Measurements from ENCODE around the gene VPS37C. TPM values are rescaled to one million over a fixed set of nuclear protein-coding genes. Genes with fewer than 3 reads are reported as not detected.
A peak's percentile ranks its signal among the peaks of the same experiment; 100 is the strongest.

Gene VPS37C
- total RNA-seq, 4 donors from 2014 or later = 11.8 to 22.2 (median 13.6) TPM

- H3K4me3 ChIP-seq = no peak overlapping the region
- 93 to 94% methylated on average over 7 of the region's 7 CpGs for WGBS, 2 donors
- no peak overlapping the region for H3K27ac ChIP-seq
- no peak for DNase-seq (ENCODE audit: low spot score in 2 of 2)
- peaks cover 0 to 63% (median 0%) of the 10 kb centered on the region in 3 donors for H3K36me3 ChIP-seq
- no peak for TF ChIP-seq EP300 (IDR thresholded peaks at IDR 0.05)
- peaks cover 0 to 12% (median 7%) of the 10 kb centered on the region in 4 donors for H3K4me1 ChIP-seq
- no peaks in the 10 kb centered on the region for H3K27me3 ChIP-seq
- no peaks in the 10 kb centered on the region for H3K9me3 ChIP-seq
Measured at GRCh38 chr11:61133145-61133544, 28.1 kb downstream of the VPS37C start.

GRCh38 chr11:61132646-61133045 lies 28.6 kb downstream of the VPS37C start:
- TF ChIP-seq CTCF (IDR thresholded peaks at IDR 0.05) (no peak), POLR2A (IDR thresholded peaks at IDR 0.05) (no peak), EP300 (IDR thresholded peaks at IDR 0.05) (no peak)

GRCh38 chr11:61131998-61132555 lies 29.1 kb downstream of the VPS37C start:
- Histone ChIP-seq H3K9me3 (no peaks in the 10 kb centered on the region), H3K36me3 (peaks cover 0 to 56% (median 0%) of the 10 kb centered on the region in 3 donors), H3K4me3 (no peak overlapping the region), H3K27ac (no peak overlapping the region), H3K4me1 (peaks cover 0 to 12% (median 7%) of the 10 kb centered on the region in 4 donors), H3K27me3 (no peaks in the 10 kb centered on the region)
- DNase-seq (ENCODE audit: low spot score in 2 of 2) = no peak
- 89 to 94% methylated on average over 19 of the region's 19 CpGs for WGBS, 2 donors
- no peak for TF ChIP-seq POLR2A (IDR thresholded peaks at IDR 0.05)
- no peak for TF ChIP-seq EP300 (IDR thresholded peaks at IDR 0.05)
- no peak for TF ChIP-seq CTCF (IDR thresholded peaks at IDR 0.05)

More at GRCh38 chr11:61132646-61133045, 28.6 kb downstream of the VPS37C start:
- DNase-seq (ENCODE audit: low spot score in 2 of 2) = no peak
- Histone ChIP-seq H3K4me3 (no peak overlapping the region), H3K27me3 (no peaks in the 10 kb centered on the region), H3K4me1 (peaks cover 0 to 12% (median 7%) of the 10 kb centered on the region in 4 donors), H3K9me3 (no peaks in the 10 kb centered on the region), H3K36me3 (peaks cover 0 to 62% (median 0%) of the 10 kb centered on the region in 3 donors), H3K27ac (no peak overlapping the region)
- 89 to 95% methylated on average over 5 of the region's 5 CpGs for WGBS, 2 donors

GRCh38 chr11:61131586-61131985 lies 29.6 kb downstream of the VPS37C start:
- 55 to 76% methylated on average over 14 of the region's 14 CpGs for WGBS, 2 donors
- Histone ChIP-seq H3K4me1 (peaks cover 0 to 16% (median 7%) of the 10 kb centered on the region in 4 donors), H3K36me3 (peaks cover 0 to 52% (median 0%) of the 10 kb centered on the region in 3 donors), H3K4me3 (no peak overlapping the region), H3K27ac (no peak overlapping the region), H3K9me3 (no peaks in the 10 kb centered on the region), H3K27me3 (no peaks in the 10 kb centered on the region)
- DNase-seq (ENCODE audit: low spot score in 2 of 2) = no peak
- no peak for TF ChIP-seq POLR2A (IDR thresholded peaks at IDR 0.05)
- no peak for TF ChIP-seq CTCF (IDR thresholded peaks at IDR 0.05)
- TF ChIP-seq EP300 (IDR thresholded peaks at IDR 0.05) = no peak

GRCh38 chr11:61131186-61131585 lies 30.0 kb downstream of the VPS37C start:
- H3K27me3 ChIP-seq = no peaks in the 10 kb centered on the region
- DNase-seq (ENCODE audit: low spot score in 2 of 2) = no peak
- WGBS, 2 donors = 87 to 95% methylated on average over 8 of the region's 8 CpGs
- peaks cover 0 to 52% (median 0%) of the 10 kb centered on the region in 3 donors for H3K36me3 ChIP-seq
- no peak overlapping the region for H3K4me3 ChIP-seq
- no peak for TF ChIP-seq EP300 (IDR thresholded peaks at IDR 0.05)
- H3K9me3 ChIP-seq = no peaks in the 10 kb centered on the region
- peaks cover 0 to 20% (median 7%) of the 10 kb centered on the region in 4 donors for H3K4me1 ChIP-seq
- no peak overlapping the region for H3K27ac ChIP-seq

GRCh38 chr11:61129639-61130523 lies 31.3 kb downstream of the VPS37C start:
- Histone ChIP-seq H3K4me1 (peaks cover 0 to 30% (median 7%) of the 10 kb centered on the region in 4 donors), H3K27me3 (no peaks in the 10 kb centered on the region), H3K9me3 (no peaks in the 10 kb centered on the region), H3K36me3 (peaks cover 0 to 48% (median 0%) of the 10 kb centered on the region in 3 donors), H3K4me3 (peak overlapping the region in 2 of 4 donors; percentile 11 to 24), H3K27ac (peak overlapping the region; percentile 11 to 62 (median 52))
- peak; percentile 73 to 81 for DNase-seq (ENCODE audit: low spot score in 2 of 2)
- WGBS, 2 donors = 19 to 28% methylated on average over 25 to 33 of the region's 33 CpGs
- TF ChIP-seq POLR2A (IDR thresholded peaks at IDR 0.05) (no peak), CTCF (IDR thresholded peaks at IDR 0.05) (peak; percentile 94 to 99 (median 99)), EP300 (IDR thresholded peaks at IDR 0.05) (no peak)

All from tibial nerve (tissue), 4 donors.